Measurements from ENCODE around the gene LRRC8E. TPM values are rescaled to one million over a fixed set of nuclear protein-coding genes. Genes with fewer than 3 reads are reported as not detected.
A peak's percentile ranks its signal among the peaks of the same experiment; 100 is the strongest.

LRRC8E gene
- total RNA-seq, 1 donor from 2014 or later: not detected

GRCh38 chr19:7868326-7868670, 20.0 kb upstream of the LRRC8E start:
- DNase-seq: no peak

GRCh38 chr19:7868671-7869452, 19.4 kb upstream of the LRRC8E start:
- DNase-seq: peak; percentile 33

GRCh38 chr19:7869453-7869909, 18.8 kb upstream of the LRRC8E start:
- peak; percentile 33 for DNase-seq

DNA sequence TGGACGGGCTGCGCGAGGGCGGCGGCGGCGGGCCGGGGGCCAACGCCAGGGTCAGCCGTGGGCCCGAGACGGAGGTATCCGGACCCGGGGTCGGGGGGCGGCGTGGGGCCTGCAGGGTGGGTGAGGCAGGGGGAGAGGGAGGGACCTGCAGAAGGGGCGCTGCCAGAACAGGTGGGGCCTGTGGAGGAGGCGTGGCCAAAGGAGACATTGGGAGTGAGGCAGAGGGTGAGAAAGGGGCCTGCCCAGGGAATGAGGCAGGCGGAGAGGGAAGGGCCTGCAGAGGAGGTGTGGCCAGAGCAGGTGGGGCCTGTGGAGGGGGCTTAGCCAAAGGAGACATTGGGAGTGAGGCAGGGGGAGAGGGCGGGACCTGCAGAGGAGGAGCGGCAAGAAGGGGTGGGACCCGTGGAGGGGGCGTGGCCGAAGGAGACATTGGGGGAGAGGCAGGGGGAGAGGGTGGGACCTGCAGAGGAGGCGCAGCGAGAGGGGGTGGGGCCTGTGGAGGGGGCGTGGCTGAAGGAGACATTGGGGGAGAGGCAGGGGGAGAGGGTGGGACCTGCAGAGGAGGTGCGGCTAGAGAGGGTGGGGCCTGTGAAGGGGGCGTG, 18.3 kb upstream of the LRRC8E start:
- peak; percentile 30 for DNase-seq

GRCh38 chr19:7870571-7871436, 17.5 kb upstream of the LRRC8E start:
- DNase-seq: peak; percentile 19

- peak; percentile 42 for DNase-seq
These were observed 16.6 kb upstream of the LRRC8E start for GRCh38 chr19:7871437-7872305.

DNA sequence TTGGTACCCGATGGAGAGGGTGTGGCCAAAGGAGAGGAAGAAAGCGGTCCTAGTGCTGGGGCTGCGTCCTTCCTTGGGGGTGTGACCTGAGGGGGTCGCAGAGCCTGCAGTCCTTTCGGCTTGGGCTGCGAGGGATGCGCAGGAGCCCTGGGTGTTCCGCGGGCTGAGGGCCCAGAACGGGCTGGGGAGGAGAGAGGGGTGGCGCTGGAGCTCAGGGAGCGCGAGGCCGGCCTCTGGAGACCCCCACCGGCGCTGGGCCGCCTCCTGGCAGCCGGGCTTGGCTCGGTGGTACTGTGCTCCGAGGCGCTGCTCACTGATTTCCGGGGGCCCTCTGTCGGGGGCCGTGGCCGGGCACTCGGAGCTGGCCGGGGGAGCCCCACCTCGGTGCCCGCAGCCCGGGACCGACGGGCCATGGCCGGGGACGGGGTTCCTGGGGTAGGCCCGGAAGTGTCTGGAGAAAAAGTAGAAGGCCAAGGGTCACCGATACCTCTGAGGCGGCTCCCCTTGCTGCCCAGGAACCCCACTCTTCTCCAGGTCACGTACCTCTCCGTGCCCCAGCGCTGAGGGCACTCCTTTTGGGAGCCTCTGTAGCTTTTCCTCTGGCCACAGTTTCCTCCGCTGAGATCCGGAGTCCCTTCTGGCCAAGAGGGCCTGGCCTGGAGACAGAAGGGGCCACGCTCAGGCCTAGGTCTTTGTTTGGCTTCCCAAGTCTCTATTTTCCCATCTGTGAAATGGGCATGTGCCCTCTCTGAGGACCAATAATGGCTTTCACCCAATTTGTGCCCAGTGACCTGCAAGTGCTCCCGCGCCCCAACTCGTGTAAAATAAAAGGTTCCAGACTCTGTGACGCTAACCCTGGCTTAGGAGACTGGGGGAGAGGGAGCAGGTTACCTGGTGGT, 15.8 kb upstream of the LRRC8E start:
- no peak for DNase-seq

GRCh38 chr19:7873304-7874075, 14.8 kb upstream of the LRRC8E start:
- DNase-seq: no peak

- peak; percentile 45 for DNase-seq
These were observed 14.0 kb upstream of the LRRC8E start, which contains the start of gene PRR36 for GRCh38 chr19:7874076-7874896. Gene PRR36, minus strand, starts transcription at chr19:7874390. Its CDS starts 701 bp downstream, at chr19:7873689.

- no peak for DNase-seq
These were observed 13.4 kb upstream of the LRRC8E start for GRCh38 chr19:7874897-7875273.

DNA sequence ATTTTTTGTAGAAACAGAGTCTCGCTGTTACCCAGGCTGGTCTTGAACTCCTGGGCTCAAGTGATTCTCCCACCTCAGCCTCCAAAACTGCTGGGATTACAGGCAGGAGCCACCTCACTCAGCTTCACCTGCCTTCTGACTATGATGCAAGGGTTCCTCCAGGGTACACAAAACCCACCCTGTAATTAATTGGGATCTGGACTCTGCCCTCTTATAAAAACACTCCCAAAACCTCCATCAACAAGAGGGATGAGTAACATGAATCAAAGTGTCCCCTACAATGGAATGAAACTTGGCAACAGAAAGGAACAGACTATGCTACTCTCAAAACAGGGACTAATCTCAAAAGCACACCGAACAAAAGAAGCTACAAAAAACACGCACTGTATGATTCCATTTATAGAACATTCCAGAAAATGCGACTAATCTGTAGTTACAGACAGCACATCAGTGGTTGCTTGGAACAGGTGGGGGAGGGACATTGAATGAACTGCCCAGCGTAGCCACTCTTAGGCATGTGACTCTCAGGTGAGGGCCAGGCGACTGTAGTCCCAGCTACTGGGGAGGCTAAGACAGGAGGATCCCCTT, 11.0 kb upstream of the LRRC8E start:
- no peak for DNase-seq

DNA sequence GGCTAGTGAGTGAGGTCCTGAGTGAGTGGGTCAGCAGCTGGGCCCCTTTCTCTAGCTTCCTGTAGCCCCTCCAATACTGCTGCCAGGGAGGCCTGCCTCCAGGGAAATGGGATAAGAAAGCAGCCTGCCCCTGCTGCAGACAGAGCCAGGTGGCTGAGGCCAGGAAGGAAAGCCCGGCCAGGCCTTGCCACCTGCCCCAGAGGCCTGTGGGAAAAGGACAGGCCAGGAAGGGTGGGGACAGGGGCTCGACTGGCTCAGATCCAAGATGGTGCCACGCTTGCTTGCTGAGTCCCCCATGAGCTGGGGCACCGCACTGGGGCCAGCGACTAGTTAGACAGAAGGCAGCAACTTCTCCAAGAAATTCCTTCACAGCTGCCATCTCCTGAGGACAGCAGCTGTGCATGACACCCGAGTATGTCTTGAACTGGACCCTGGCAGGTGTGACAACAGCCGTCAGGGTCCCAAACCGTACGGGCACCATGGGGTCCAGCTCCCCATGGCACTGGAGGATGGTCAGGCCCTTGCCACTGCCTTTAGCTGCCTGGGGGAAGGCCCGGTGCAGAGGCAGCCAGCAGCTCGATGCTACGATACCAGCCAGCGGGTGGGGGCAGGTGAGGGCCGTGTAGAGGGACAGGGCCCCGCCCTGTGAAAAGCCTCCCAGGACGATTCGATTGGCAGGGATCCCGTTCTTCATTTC, 9.1 kb upstream of the LRRC8E start:
- DNase-seq: no peak

- no peak for DNase-seq
These were observed 8.5 kb upstream of the LRRC8E start for GRCh38 chr19:7879836-7880235.

GRCh38 chr19:7881910-7882309, 6.4 kb upstream of the LRRC8E start:
- DNase-seq: no peak

GRCh38 chr19:7883105-7883504, 5.2 kb upstream of the LRRC8E start:
- no peak for DNase-seq

- DNase-seq: no peak
These were observed 4.3 kb upstream of the LRRC8E start for GRCh38 chr19:7883796-7884570.

GRCh38 chr19:7885818-7886217, 2.5 kb upstream of the LRRC8E start:
- DNase-seq: no peak

Measured in occipital lobe (tissue), 2 donors.